A673 (cell line): ENCODE data around the gene IL17REL. TPM values are rescaled to one million over a fixed set of nuclear protein-coding genes. Genes with fewer than 3 reads are reported as not detected.

ENCODE experiments used
- BruUV-seq: library from RNA; stranded (reverse); fragments of 400-500 nt; replicated peaks from 2 replicates; lab custom pipeline; 2021; lab: Mats Ljungman, UMichigan
- CTCF ChIA-PET: fragments of 300-600 bp; sonication (Branson Sonifier 250); formaldehyde crosslinking; loops from one replicate; lab custom pipeline; 2022; ENCODE audit warnings: antibody characterized with exemption; lab: Charles Lee
- POLR2A ChIA-PET: fragments of 300-600 bp; sonication (Branson Sonifier 250); formaldehyde crosslinking; loops from one replicate; lab custom pipeline; 2022; ENCODE audit warnings: antibody characterized with exemption; ENCODE audit not compliant: low non-redundant PET; lab: Charles Lee
- DNase-seq: peaks from one replicate; pipeline ENCODE4 v3.0.0-alpha.2; 2015; ENCODE audit warnings: low spot score
- H3K27ac ChIP-seq: fragments of 200-600 bp; sonication (generic); 2 replicates; pipeline ENCODE4 v1.5.1; 2016; ENCODE audit warnings: mixed run types, low read depth, mild to moderate bottlenecking, mixed read lengths, antibody characterized with exemption, low read length; ENCODE audit not compliant: poor library complexity, severe bottlenecking
- H3K27me3 ChIP-seq: fragments of 200-600 bp; sonication (generic); replicated peaks from 2 replicates; pipeline ENCODE4 v1.6.1; 2017; ENCODE audit warnings: mixed run types, low read depth, mild to moderate bottlenecking, mixed read lengths, antibody characterized with exemption, low read length; ENCODE audit not compliant: insufficient read depth, poor library complexity
- H3K36me3 ChIP-seq: fragments of 200-600 bp; sonication (generic); 2 replicates; pipeline ENCODE4 v1.6.1; 2016; ENCODE audit warnings: mixed run types, mild to moderate bottlenecking, mixed read lengths, antibody characterized with exemption, low read length; ENCODE audit not compliant: insufficient read depth, poor library complexity, severe bottlenecking
- H3K4me1 ChIP-seq: fragments of 200-600 bp; sonication (generic); 2 replicates; pipeline ENCODE4 v1.6.1; 2017; ENCODE audit warnings: mixed run types, mild to moderate bottlenecking, mixed read lengths, antibody characterized with exemption, low read length; ENCODE audit not compliant: insufficient read depth, poor library complexity, severe bottlenecking
- H3K4me3 ChIP-seq: fragments of 200-600 bp; sonication (generic); 2 replicates; pipeline ENCODE4 v1.5.1; 2016; ENCODE audit warnings: low read depth, mixed run types, mild to moderate bottlenecking, mixed read lengths, low read length; ENCODE audit not compliant: poor library complexity, severe bottlenecking
- H3K9me3 ChIP-seq: fragments of 200-600 bp; sonication (generic); 2 replicates; pipeline ENCODE4 v1.6.1; 2016; ENCODE audit warnings: mixed run types, low read depth, mild to moderate bottlenecking, mixed read lengths, antibody characterized with exemption, low read length; ENCODE audit not compliant: poor library complexity, severe bottlenecking
- EZH2 ChIP-seq: fragments of 200-600 bp; sonication (generic); IDR thresholded peaks from 2 replicates; pipeline ENCODE4 v1.6.1; 2017; ENCODE audit warnings: borderline replicate concordance, low read depth, mild to moderate bottlenecking, mixed read lengths, antibody characterized with exemption, low read length; ENCODE audit not compliant: poor library complexity, severe bottlenecking
- intact Hi-C: fragments of 100-400 bp; cut with micrococcal nuclease; formaldehyde crosslinking; loops from one replicate; pipeline ENCODE4 v1.10.0; 2022; ENCODE audit not compliant: unreplicated experiment
- total RNA-seq: library from RNA; stranded (reverse); gene quantifications from 2 replicates; pipeline ENCODE4 v1.2.3, GENCODE V29; 2021
- TF ChIP-seq, protein P1 (sequence below): fragments of 300-800, 200-600 bp; sonication (generic); conservative IDR thresholded peaks from 2 replicates; pipeline ENCODE4 v1.5.1; 2017; ENCODE audit warnings: low read depth, mild to moderate bottlenecking, antibody characterized with exemption, low read length, moderate library complexity, mixed read lengths

The IL17REL gene
- total RNA-seq, 1 experiment from 2014 or later, result not detected

DNA sequence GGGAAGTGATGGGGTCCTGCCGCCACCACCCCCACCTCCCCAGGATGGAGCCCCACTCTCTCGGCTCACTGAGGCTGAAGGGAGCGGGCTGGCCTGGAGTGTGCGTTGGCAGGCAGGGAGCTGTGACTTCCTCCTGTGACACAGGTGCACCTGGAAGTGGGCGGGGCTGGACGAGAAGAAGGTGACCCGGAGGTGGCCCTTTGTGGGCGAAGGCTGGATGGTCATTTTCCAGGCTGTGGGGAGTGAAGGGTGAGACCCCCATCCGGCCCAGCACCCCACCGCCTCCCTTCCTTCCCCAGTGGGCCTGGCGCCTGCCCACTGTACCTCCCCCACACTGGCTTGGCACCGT is 15.3 kb downstream of the IL17REL start:
- no peak overlapping the region for H3K27ac ChIP-seq
- no peaks in the 10 kb centered on the region for H3K9me3 ChIP-seq
- no TSS peak for BruUV-seq
- intact Hi-C loops, result no loop called here
- H3K4me3 ChIP-seq, result no peak overlapping the region
- no peak for DNase-seq
- POLR2A ChIA-PET, result no interaction called here
- H3K4me1 ChIP-seq, result peaks cover 9% of the 10 kb centered on the region
- no peaks in the 10 kb centered on the region for H3K36me3 ChIP-seq
- H3K27me3 ChIP-seq, result no peaks in the 10 kb centered on the region
- TF ChIP-seq EZH2, result no peak
- TF ChIP-seq, protein P1, sequence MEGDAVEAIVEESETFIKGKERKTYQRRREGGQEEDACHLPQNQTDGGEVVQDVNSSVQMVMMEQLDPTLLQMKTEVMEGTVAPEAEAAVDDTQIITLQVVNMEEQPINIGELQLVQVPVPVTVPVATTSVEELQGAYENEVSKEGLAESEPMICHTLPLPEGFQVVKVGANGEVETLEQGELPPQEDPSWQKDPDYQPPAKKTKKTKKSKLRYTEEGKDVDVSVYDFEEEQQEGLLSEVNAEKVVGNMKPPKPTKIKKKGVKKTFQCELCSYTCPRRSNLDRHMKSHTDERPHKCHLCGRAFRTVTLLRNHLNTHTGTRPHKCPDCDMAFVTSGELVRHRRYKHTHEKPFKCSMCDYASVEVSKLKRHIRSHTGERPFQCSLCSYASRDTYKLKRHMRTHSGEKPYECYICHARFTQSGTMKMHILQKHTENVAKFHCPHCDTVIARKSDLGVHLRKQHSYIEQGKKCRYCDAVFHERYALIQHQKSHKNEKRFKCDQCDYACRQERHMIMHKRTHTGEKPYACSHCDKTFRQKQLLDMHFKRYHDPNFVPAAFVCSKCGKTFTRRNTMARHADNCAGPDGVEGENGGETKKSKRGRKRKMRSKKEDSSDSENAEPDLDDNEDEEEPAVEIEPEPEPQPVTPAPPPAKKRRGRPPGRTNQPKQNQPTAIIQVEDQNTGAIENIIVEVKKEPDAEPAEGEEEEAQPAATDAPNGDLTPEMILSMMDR, result no peak
- CTCF ChIA-PET, result no interaction called here

DNA sequence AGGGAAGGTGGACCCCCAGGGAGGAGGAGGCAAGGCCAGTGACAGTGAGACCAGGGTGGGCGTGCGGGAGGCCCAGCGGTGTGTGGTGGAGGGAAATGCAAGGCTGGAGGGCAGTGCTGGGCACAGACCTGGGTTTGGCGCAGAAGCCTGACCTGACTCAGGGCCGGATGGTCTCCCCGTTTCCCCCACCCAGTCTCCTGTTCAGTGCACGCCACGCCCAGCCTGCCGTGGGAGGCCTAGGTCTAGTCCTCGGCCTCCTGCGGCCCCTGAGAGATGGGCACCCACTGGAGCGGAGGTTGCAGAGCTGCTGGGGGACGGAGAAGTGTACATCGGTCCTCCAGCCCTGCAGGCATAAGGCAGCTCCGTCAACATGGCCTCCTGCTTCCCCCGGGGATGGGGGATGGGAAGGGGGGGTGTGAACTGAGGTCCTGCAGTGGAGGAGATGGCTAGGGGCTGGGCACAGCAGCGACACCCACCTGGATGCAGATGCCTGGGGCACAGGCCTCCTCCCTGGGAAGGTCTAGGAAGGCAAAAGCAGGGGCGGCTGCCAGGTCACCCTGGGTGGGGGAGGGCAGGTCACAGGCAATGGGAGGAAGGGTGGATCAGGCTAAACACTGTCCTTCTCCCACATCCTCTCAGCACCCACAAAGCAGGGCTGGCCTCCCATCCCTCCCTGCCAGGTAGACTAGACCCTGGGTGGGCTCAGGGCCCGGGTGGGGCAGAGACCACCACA is 15.9 kb downstream of the IL17REL start:
- peaks cover 4% of the 10 kb centered on the region for H3K4me1 ChIP-seq
- no peak overlapping the region for H3K4me3 ChIP-seq
- POLR2A ChIA-PET, result no interaction called here
- no TSS peak for BruUV-seq
- no peaks in the 10 kb centered on the region for H3K27me3 ChIP-seq
- CTCF ChIA-PET, result no interaction called here
- no peaks in the 10 kb centered on the region for H3K36me3 ChIP-seq
- intact Hi-C loops, result no loop called here
- H3K9me3 ChIP-seq, result no peaks in the 10 kb centered on the region
- no peak for DNase-seq
- TF ChIP-seq EZH2, result no peak
- H3K27ac ChIP-seq, result no peak overlapping the region

DNA sequence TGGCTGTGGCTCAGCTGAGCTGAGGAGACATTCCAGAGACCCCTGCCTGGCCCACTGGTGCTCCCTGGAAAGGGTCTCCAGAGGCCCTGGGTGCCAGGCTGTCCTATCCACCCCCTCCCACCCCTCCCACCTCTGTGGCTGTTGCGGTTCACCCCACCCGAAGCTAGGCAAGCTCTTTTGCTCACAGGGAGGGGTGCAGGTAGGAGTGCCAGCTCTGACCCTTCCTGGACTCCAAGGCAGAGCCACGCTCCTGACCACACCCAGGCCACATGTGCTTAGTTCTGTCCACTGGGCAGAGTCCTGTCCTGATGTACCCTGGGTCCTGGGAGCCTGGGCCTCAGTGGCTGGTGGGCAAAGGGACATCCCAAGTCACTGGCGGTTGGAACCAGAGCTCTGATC is 16.4 kb downstream of the IL17REL start:
- TF ChIP-seq, protein P1, result no peak
- no peak for TF ChIP-seq EZH2
- BruUV-seq, result no TSS peak

More for the DNA sequence above, 16.4 kb downstream of the IL17REL start:
- Histone ChIP-seq H3K4me1 (no peaks in the 10 kb centered on the region), H3K27me3 (no peaks in the 10 kb centered on the region), H3K36me3 (no peaks in the 10 kb centered on the region), H3K9me3 (peaks cover 4% of the 10 kb centered on the region), H3K4me3 (no peak overlapping the region), H3K27ac (no peak overlapping the region)
- ChIA-PET CTCF (no interaction called here), POLR2A (no interaction called here)
- intact Hi-C loops, result no loop called here
- no peak for DNase-seq
